ENCODE results near the gene TMEM80.
A peak's percentile ranks its signal among the peaks of the same experiment; 100 is the strongest.

The TMEM80 gene

GRCh38 chr11:691710-692590 lies 3.7 kb upstream of the TMEM80 start:
- H3K79me2 ChIP-seq = no peaks in the 10 kb centered on the region
- H2AFZ ChIP-seq = no peak overlapping the region
- no peaks in the 10 kb centered on the region for H3K27me3 ChIP-seq (ENCODE audit: control insufficient read depth, insufficient read depth, low read length)
- H3K9ac ChIP-seq = no peak overlapping the region
- H3K9me3 ChIP-seq (ENCODE audit: control insufficient read depth, low read length) = no peaks in the 10 kb centered on the region
- H3K4me3 ChIP-seq (ENCODE audit: low read depth, low read length) = no peak overlapping the region
- no peak for TF ChIP-seq CTCF (IDR thresholded peaks at IDR 0.05)
- no peak overlapping the region for H3K27ac ChIP-seq
- no peaks in the 10 kb centered on the region for H3K4me1 ChIP-seq
- no peak overlapping the region for H3K4me2 ChIP-seq (ENCODE audit: low read length)
- no peaks in the 10 kb centered on the region for H3K36me3 ChIP-seq (ENCODE audit: control insufficient read depth, insufficient read depth, low read length)

- no peak overlapping the region for H2AFZ ChIP-seq
- no peak overlapping the region for H3K4me3 ChIP-seq (ENCODE audit: low read depth, low read length)
- no peaks in the 10 kb centered on the region for H3K27me3 ChIP-seq (ENCODE audit: control insufficient read depth, insufficient read depth, low read length)
- no peaks in the 10 kb centered on the region for H3K9me3 ChIP-seq (ENCODE audit: control insufficient read depth, low read length)
- TF ChIP-seq CTCF (IDR thresholded peaks at IDR 0.05) = no peak
- H3K4me1 ChIP-seq = no peaks in the 10 kb centered on the region
- H3K79me2 ChIP-seq = no peaks in the 10 kb centered on the region
- no peak overlapping the region for H3K9ac ChIP-seq
- no peaks in the 10 kb centered on the region for H3K36me3 ChIP-seq (ENCODE audit: control insufficient read depth, insufficient read depth, low read length)
- no peak overlapping the region for H3K27ac ChIP-seq
- no peak overlapping the region for H3K4me2 ChIP-seq (ENCODE audit: low read length)
Observed at GRCh38 chr11:692824-693414, 2.7 kb upstream of the TMEM80 start.

- no peak overlapping the region for H3K9ac ChIP-seq
- no peak overlapping the region for H3K4me3 ChIP-seq (ENCODE audit: low read depth, low read length)
- no peak overlapping the region for H2AFZ ChIP-seq
- H3K4me2 ChIP-seq (ENCODE audit: low read length) = peak overlapping the region; percentile 42
- no peak for TF ChIP-seq CTCF (IDR thresholded peaks at IDR 0.05)
- no peak overlapping the region for H3K27ac ChIP-seq
- no peaks in the 10 kb centered on the region for H3K4me1 ChIP-seq
- H3K36me3 ChIP-seq (ENCODE audit: control insufficient read depth, insufficient read depth, low read length) = no peaks in the 10 kb centered on the region
- no peaks in the 10 kb centered on the region for H3K79me2 ChIP-seq
- H3K27me3 ChIP-seq (ENCODE audit: control insufficient read depth, insufficient read depth, low read length) = no peaks in the 10 kb centered on the region
- H3K9me3 ChIP-seq (ENCODE audit: control insufficient read depth, low read length) = no peaks in the 10 kb centered on the region
Observed at GRCh38 chr11:693415-693831, 2.2 kb upstream of the TMEM80 start.

GRCh38 chr11:693887-694562 lies 1.6 kb upstream of the TMEM80 start:
- Histone ChIP-seq H3K79me2 (no peaks in the 10 kb centered on the region), H3K36me3 (ENCODE audit: control insufficient read depth, insufficient read depth, low read length) (no peaks in the 10 kb centered on the region), H3K27me3 (ENCODE audit: control insufficient read depth, insufficient read depth, low read length) (no peaks in the 10 kb centered on the region), H3K27ac (no peak overlapping the region), H3K9me3 (ENCODE audit: control insufficient read depth, low read length) (no peaks in the 10 kb centered on the region), H3K4me1 (no peaks in the 10 kb centered on the region), H3K9ac (no peak overlapping the region), H3K4me3 (ENCODE audit: low read depth, low read length) (no peak overlapping the region), H2AFZ (no peak overlapping the region), H3K4me2 (ENCODE audit: low read length) (peak overlapping the region; percentile 42)
- no peak for TF ChIP-seq CTCF (IDR thresholded peaks at IDR 0.05)

Data from parathyroid adenoma (tissue), 2 donors.